GM19328 (cell line): Measurements from ENCODE around the gene ASPHD2.

Experiments
- ATAC-seq: cut with Tn5 transposase; IDR thresholded peaks from one replicate; pipeline ENCODE4 v1.9.1; 2021; ENCODE audit warnings: mild to moderate bottlenecking, moderate library complexity; ENCODE audit not compliant: unreplicated experiment

ASPHD2 gene

GRCh38 chr22:26445577-26446275 lies 16.7 kb downstream of the ASPHD2 start:
- ATAC-seq = no peak

- no peak for ATAC-seq
Measured at GRCh38 chr22:26446808-26447515, 17.9 kb downstream of the ASPHD2 start.

- no peak for ATAC-seq
Measured at GRCh38 chr22:26447584-26448329, 18.7 kb downstream of the ASPHD2 start.

GRCh38 chr22:26448334-26448733 lies 19.3 kb downstream of the ASPHD2 start:
- no peak for ATAC-seq

- no peak for ATAC-seq
Measured at GRCh38 chr22:26448941-26449340, 19.9 kb downstream of the ASPHD2 start.

DNA sequence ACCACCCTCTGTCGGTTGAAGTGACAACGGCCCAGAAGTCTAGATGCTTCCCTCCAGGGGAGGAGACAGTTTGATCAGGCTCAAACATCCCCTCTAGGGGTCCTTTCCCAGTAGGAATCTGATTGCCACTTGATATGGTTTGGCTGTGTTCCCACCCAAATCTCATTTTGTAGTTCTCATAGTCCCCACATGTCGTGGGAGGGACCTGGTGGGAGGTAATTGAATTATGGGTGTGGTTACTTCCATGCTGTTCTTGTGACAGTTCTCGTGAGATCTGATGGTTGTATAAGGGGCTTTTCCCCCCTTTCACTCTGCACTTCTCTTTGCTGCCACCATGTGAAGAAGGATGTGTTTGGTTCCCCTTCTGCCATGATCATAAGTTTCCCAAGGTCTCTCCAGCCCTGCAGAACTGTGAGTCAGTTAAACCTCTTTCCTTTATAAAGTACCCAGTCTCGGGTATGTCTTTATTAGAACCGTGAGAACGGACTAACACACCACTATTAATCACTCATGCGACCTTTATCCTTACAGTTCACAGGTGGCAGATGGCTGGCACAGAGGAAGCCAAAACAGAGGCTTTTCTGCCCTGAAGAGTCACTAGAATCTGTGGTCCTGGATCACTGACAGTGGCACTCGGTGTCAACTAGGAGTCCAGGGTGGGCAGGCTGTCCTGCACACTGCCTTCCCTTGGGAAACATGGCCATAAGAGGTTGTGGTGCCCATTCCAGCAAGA lies 21.6 kb downstream of the ASPHD2 start:
- no peak for ATAC-seq

DNA sequence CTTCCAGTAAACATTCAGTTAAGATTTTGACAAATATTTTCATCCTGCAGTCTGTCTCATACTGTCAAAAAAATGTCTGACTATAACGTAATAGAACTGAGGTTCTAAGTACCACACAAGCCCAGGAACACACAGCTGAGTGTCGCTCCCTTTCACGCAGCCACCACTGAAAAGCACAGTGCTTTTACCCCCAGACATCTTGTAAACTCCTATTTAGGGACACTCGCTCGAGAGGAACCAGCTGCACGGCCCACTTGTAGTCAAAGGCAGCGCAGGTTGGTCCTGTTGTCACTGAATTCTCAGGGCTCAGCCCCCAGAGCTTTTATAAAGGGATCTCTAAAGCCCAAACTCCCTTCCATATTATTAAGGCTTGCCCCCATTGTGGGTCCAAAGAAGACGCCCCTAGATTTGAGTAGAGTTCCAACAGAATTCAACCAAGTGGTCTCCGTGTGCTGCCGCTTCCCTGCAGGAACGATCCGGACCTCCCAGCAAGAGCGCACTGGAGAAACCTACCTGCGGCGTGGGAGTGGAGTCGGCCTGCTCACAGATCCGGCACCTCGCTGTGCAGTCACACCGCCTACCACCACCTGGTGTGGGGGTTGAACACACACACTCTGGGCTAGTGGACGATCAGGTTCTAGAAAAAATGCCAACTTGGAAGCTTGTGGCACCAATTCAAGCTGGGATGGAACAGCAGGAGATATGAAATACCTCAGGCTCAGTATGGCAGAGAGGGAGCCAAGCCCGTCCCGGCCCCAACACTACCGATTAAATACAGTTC lies 23.4 kb downstream of the ASPHD2 start:
- no peak for ATAC-seq

DNA sequence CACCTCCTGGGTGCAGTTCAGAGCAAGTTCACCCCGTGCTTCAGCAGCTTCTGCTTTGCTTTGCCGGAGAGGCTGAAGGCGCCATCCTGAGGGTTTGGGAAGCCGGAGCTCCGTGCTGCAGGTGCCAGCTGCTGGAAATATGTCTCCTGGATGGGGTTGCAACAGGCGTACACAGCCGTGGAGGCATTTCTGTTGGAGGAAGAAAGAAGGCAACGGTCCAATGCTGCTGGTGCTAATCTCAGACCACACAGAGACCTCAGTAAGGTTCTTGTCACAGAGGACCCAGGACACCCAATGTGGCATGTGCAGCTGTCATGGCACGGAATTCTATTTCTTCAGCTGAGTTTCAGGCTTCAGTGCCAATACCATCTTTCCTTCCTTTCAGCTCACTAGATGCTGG lies 24.2 kb downstream of the ASPHD2 start:
- ATAC-seq = no peak

- ATAC-seq = no peak
Measured at GRCh38 chr22:26453812-26454500, 24.9 kb downstream of the ASPHD2 start.

GRCh38 chr22:26457661-26458272 lies 28.7 kb downstream of the ASPHD2 start:
- no peak for ATAC-seq

DNA sequence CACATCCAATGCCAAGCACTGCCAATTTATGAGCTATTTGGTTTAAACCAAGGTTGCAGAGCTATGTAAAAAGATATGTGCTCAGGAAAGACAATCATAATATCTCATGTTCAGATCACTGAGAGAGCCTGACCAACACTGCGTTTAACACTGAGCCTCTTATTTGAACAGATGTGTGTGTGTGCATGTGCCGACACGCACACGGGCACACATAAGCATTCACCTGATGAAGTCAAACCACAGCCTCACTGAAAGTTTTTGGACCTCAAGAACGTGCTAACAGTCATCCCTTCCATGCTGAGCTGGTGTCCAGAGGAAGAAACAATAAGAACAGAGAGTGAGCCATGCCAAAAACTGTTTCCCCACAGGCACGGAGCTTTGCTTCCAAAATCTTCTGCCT lies 31.1 kb downstream of the ASPHD2 start:
- no peak for ATAC-seq

GRCh38 chr22:26461188-26461810 lies 32.2 kb downstream of the ASPHD2 start:
- no peak for ATAC-seq

DNA sequence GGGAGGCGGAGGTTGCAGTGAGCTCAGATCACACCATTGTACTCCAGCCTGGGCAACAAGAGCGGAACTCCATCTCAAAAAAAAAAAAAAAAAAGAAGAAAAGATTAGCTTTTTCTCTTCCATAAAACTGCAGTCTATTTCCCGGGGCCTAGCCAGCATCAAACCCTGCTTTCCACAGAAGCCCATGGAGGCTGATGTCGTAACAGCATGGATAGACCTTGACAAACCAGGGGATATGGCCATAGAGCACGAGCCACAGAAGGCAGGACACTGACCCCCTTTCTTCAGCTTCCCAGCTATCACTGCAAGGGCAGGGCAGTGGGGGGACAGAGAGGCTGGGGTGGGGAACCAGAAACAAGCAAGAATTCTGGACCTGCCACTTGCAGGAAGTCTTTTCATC lies 33.0 kb downstream of the ASPHD2 start:
- ATAC-seq = no peak

DNA sequence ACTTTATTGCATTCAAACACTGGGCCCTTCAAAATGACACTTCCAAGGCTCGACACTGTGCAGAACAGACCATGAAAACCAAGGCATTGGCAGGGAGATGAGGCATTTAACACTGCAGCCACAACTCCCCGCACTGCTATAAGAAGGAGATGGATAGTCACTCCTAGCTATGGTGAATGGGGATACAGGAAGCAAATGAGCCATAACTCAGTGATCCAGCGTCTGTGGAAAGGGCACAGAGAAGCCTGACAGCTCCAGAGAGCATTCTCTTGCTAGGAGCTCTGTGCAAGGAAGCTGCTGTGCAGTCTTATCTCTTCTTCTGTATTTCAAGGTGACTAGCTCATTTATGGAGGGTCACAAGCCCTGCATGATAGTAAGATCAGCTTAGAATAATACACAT lies 33.6 kb downstream of the ASPHD2 start:
- ATAC-seq = no peak

DNA sequence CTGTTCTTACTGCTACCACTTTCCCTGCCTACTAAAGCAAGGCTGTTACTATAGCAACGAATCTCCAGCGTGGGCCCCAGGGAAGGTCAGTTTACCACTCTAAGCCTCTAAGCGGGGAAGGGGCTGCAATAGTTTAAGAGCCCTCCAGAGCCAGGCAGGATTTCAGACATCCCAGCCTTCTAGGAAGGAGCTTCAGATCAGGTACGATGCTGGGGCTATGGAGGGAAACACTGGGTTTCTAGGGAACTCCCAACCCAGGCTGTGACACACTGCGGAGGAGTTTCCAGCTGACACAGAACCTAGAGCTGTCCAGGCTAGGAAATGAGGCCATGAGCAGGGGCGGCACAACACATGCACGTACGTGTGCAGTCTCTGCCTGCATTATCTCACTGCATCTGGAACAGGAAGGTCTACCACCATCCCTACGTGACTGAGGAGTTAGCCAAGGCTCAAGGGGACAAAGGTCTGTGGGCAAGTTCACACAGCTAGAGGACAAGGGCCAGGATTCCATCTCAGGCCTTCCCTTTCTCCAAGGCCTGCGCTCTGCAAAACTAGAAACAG lies 34.1 kb downstream of the ASPHD2 start:
- ATAC-seq = no peak

DNA sequence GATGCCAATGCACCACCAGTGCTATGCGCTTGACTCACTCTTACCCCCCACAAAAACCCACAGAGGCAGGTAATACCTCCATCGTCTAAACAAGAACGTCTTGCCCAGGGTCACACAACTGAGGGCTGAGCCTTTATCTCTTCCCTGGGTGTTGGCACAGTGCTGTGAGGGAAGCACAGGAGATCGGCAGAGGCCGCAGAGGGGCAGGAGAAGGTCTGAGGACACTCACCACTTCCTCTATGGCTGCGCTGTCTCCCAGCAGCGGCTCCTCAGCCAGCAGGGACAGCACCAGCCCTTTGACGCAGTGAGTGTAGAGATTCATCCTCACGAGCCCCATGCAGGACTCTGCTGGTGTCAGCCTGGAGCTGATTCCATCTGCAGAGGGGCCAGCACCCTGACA lies 34.6 kb downstream of the ASPHD2 start:
- ATAC-seq = no peak

- ATAC-seq = no peak
Measured at GRCh38 chr22:26464312-26464711, 35.3 kb downstream of the ASPHD2 start.

DNA sequence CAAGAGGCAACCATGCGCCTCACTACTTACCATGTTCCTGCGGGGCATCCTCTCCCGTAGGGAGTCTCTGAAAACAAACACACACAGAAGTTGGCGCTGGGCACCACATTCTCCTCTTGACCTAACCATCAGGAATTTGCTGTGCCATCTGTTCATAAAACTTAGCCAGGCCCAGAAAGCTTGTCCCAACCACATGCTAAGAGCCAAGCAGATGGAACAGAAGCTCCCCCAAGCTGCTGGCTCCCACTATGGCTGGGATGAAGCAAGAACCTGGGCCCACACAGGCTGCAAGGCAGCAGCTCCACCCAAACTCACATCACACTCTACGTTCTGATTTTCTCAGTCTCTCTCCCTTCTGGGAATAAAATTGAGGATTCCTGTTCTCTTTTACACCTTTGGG lies 37.1 kb downstream of the ASPHD2 start:
- no peak for ATAC-seq

DNA sequence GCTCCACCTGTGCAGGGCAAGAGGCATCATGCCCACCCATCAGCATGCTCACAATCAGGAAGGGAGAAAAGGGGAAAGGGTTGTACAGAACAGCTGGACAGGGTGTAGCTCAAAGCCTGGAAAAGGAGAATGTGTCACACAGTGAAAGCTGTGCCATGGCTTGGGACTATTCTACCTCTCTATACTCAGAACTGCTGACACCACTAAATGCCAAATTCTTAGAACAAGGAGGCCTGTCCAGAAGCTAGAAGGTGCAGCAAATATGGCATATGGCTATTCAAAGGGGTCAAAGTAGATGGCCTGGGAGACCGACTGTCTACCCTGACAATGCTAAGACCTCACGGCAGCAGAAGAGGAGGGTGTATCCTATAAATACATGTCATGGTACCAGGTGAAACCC lies 41.7 kb downstream of the ASPHD2 start:
- ATAC-seq = no peak
